ENCODE results near the gene SUFU. TPM values are rescaled to one million over a fixed set of nuclear protein-coding genes. Genes with fewer than 3 reads are reported as not detected.

The SUFU gene
- total and polyA plus RNA-seq, 2 of the 4 experiments (the other 2 are of a cell fraction): 2.2 to 11.0 TPM

DNA sequence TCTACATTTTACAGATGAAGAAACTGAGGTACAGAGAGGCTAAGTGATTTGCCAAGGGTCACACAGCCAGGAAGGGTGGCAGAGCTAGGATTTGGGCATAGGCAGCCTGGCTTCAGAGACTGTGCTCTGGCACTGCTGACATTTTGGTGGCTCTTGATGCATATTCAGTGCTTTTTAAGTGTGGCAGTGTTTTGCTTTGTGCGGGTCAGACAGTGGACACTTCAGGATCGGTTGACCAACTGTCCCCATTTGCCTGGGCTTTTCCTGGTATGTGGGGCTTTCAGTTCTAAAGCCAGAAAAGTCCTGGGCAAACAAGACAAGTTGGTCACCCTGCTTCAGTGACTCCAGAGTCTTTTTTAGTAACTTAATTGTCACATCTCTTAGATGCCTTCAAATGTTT, 35.0 kb downstream of the SUFU start:
- H3K27me3 ChIP-seq (ENCODE audit: control insufficient read depth, insufficient read depth, low read length): no peaks in the 10 kb centered on the region
- H3K18ac ChIP-seq (ENCODE audit: low read depth, low read length): no peak overlapping the region
- POLR2A ChIA-PET (ENCODE audit: unreplicated experiment): no interaction called here
- TF ChIP-seq, protein P1, sequence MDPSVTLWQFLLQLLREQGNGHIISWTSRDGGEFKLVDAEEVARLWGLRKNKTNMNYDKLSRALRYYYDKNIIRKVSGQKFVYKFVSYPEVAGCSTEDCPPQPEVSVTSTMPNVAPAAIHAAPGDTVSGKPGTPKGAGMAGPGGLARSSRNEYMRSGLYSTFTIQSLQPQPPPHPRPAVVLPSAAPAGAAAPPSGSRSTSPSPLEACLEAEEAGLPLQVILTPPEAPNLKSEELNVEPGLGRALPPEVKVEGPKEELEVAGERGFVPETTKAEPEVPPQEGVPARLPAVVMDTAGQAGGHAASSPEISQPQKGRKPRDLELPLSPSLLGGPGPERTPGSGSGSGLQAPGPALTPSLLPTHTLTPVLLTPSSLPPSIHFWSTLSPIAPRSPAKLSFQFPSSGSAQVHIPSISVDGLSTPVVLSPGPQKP (IDR thresholded peaks at IDR 0.05; ENCODE audit: borderline replicate concordance, low read depth, low read length): no peak
- no peak for TF ChIP-seq FOS (IDR thresholded peaks at IDR 0.05; ENCODE audit: low read depth, low read length)
- no peak for TF ChIP-seq MAZ (IDR thresholded peaks at IDR 0.05; ENCODE audit: borderline replicate concordance, low read depth, low read length)
- no peak for TF ChIP-seq MAFK (IDR thresholded peaks at IDR 0.05; ENCODE audit: low read depth, low read length)
- TF ChIP-seq POLR2A (IDR thresholded peaks at IDR 0.05; ENCODE audit: low read depth, low read length): no peak
- no peak for TF ChIP-seq RFX5 (IDR thresholded peaks at IDR 0.05; ENCODE audit: low read depth, low read length)
- TF ChIP-seq, protein P2, sequence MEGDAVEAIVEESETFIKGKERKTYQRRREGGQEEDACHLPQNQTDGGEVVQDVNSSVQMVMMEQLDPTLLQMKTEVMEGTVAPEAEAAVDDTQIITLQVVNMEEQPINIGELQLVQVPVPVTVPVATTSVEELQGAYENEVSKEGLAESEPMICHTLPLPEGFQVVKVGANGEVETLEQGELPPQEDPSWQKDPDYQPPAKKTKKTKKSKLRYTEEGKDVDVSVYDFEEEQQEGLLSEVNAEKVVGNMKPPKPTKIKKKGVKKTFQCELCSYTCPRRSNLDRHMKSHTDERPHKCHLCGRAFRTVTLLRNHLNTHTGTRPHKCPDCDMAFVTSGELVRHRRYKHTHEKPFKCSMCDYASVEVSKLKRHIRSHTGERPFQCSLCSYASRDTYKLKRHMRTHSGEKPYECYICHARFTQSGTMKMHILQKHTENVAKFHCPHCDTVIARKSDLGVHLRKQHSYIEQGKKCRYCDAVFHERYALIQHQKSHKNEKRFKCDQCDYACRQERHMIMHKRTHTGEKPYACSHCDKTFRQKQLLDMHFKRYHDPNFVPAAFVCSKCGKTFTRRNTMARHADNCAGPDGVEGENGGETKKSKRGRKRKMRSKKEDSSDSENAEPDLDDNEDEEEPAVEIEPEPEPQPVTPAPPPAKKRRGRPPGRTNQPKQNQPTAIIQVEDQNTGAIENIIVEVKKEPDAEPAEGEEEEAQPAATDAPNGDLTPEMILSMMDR (conservative IDR thresholded peaks at IDR 0.05; ENCODE audit: low read depth, low read length): no peak
- TF ChIP-seq MXI1 (IDR thresholded peaks at IDR 0.05; ENCODE audit: borderline replicate concordance, low read depth, low read length): no peak
- no peak for TF ChIP-seq RCOR1 (IDR thresholded peaks at IDR 0.05; ENCODE audit: insufficient replicate concordance, low read length)
- TF ChIP-seq, protein P3, sequence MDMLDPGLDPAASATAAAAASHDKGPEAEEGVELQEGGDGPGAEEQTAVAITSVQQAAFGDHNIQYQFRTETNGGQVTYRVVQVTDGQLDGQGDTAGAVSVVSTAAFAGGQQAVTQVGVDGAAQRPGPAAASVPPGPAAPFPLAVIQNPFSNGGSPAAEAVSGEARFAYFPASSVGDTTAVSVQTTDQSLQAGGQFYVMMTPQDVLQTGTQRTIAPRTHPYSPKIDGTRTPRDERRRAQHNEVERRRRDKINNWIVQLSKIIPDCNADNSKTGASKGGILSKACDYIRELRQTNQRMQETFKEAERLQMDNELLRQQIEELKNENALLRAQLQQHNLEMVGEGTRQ (IDR thresholded peaks at IDR 0.05; ENCODE audit: low read depth, low read length): no peak
- no peak for TF ChIP-seq CEBPB (IDR thresholded peaks at IDR 0.05; ENCODE audit: low read depth, low read length)
- TF ChIP-seq RAD21 (IDR thresholded peaks at IDR 0.05; ENCODE audit: low read length): no peak
- TF ChIP-seq BHLHE40 (IDR thresholded peaks at IDR 0.05; ENCODE audit: low read depth, low read length): no peak
- TF ChIP-seq SMC3 (IDR thresholded peaks at IDR 0.05; ENCODE audit: low read depth, low read length): no peak
- no peak for TF ChIP-seq NFE2L2 (IDR thresholded peaks at IDR 0.05; ENCODE audit: low read depth, low read length)
- TF ChIP-seq CHD1 (IDR thresholded peaks at IDR 0.05; ENCODE audit: low read depth, low read length): no peak
- H3K4me3 ChIP-seq (ENCODE audit: insufficient read depth, low read depth, low read length): no peak overlapping the region
- no peak overlapping the region for H2BK20ac ChIP-seq (ENCODE audit: low read depth, low read length)
- H3K23ac ChIP-seq (ENCODE audit: low read depth, low read length): no peak overlapping the region
- H2BK15ac ChIP-seq (ENCODE audit: low read depth, low read length): no peak overlapping the region
- no peak overlapping the region for H3K27ac ChIP-seq (ENCODE audit: insufficient read depth, low read length)
- no peak overlapping the region for H2BK5ac ChIP-seq (ENCODE audit: low read depth, low read length, poor library complexity, severe bottlenecking)
- peaks cover 2% of the 10 kb centered on the region; the same call in 1 of the 2 replicates for H3K4me1 ChIP-seq (ENCODE audit: control insufficient read depth, insufficient read depth, low read length)
- intact Hi-C loops (cut with micrococcal nuclease) (no loop called here), in situ Hi-C loops (cut with MboI; ENCODE audit: low sequenced_read_pairs) (no loop called here), dilution Hi-C loops (cut with HindIII; ENCODE audit: low sequenced_read_pairs, unreplicated experiment) (no loop called here)
- peaks cover 6% of the 10 kb centered on the region; the same call in 1 of the 2 replicates for H3K36me3 ChIP-seq (ENCODE audit: control insufficient read depth, insufficient read depth, low read length)
- BruUV-seq (replicated peaks): no TSS peak
- H2AFZ ChIP-seq (replicated peaks; ENCODE audit: low read length, poor library complexity): no peak overlapping the region
- no peak overlapping the region for H4K8ac ChIP-seq (ENCODE audit: low read depth in 2 of 2, low read length in 2 of 2)
- H3K4ac ChIP-seq (ENCODE audit: low read depth, low read length): no peak overlapping the region
- WGBS, 2 experiments (ENCODE audit: extremely low coverage in 2 of 2, insufficient read length in 1 of 2): no CpG with 5 or more reads among the region's 2 CpGs
- no peak overlapping the region for H3K9ac ChIP-seq (ENCODE audit: low read depth, low read length)
- DNase-seq (no peak), ATAC-seq (ENCODE audit: low read depth) (no peak)
- CTCF ChIA-PET: no interaction called here
- no peak overlapping the region for H3K4me2 ChIP-seq (ENCODE audit: low read depth, low read length)
- 0 out of 2 replicates have a peak overlapping the region, but pooled peaks have one; percentile 5 for H3K14ac ChIP-seq (replicated peaks; ENCODE audit: low read depth, low read length)
- no peak overlapping the region for H2AK5ac ChIP-seq (ENCODE audit: low read depth, low read length)
- H2AK9ac ChIP-seq (replicated peaks; ENCODE audit: low read depth, low read length, poor library complexity): no peak overlapping the region
- H4K5ac ChIP-seq (ENCODE audit: low read depth, low read length): no peak overlapping the region
- no peak overlapping the region for H3K56ac ChIP-seq (ENCODE audit: extremely low read depth, insufficient read depth, low read length)
- no peaks in the 10 kb centered on the region for H3K9me3 ChIP-seq (ENCODE audit: control insufficient read depth, insufficient read depth, low read length)
- H2BK120ac ChIP-seq (ENCODE audit: low read depth, low read length): no peak overlapping the region
- peaks cover 13% of the 10 kb centered on the region; the same call in 1 of the 2 replicates for H4K20me1 ChIP-seq (ENCODE audit: insufficient read depth, low read length)
- no peak overlapping the region for H4K91ac ChIP-seq (ENCODE audit: insufficient read depth, low read depth, low read length)
- peaks cover 12 to 25% of the 10 kb centered on the region in 2 experiments; a peak in 3 of 4 replicates for H3K79me1 ChIP-seq (ENCODE audit: low read depth in 1 of 2, low read length in 2 of 2)
- H3K9me1 ChIP-seq (ENCODE audit: insufficient read depth, low read length): peaks cover 4% of the 10 kb centered on the region; the same call in 1 of the 2 replicates

Data from IMR-90 (cell line).